Common myeloid progenitor, CD34-positive (primary cell): ENCODE results near the gene APOL1.

Experiments used
- CTCF ChIA-PET: fragments of 350-600 bp; sonication (Branson Sonifier 250); formaldehyde crosslinking; loops from one replicate; lab custom pipeline; 2021; ENCODE audit warnings: antibody characterized with exemption; lab: Charles Lee
- POLR2A ChIA-PET: fragments of 350-600 bp; sonication (Branson Sonifier 250); formaldehyde crosslinking; loops from one replicate; lab custom pipeline; 2021; ENCODE audit warnings: antibody characterized with exemption; lab: Charles Lee
- DNase-seq, 3 donors: peaks; one replicate each; pipeline versions ENCODE4 v3.0.0 to v3.0.0-alpha.2; 2013
- H3K27ac ChIP-seq, 2 experiments: 1 replicate in 1 of 2; 2 replicates in 1 of 2; pipeline ENCODE4 v1.7.0; 2013; ENCODE audit warnings: inconsistent platforms in 2 of 2, low read length in 2 of 2, mild to moderate bottlenecking in 2 of 2, low read depth in 1 of 2, moderate library complexity in 1 of 2; ENCODE audit not compliant: severe bottlenecking in 2 of 2, insufficient read depth in 1 of 2, poor library complexity in 1 of 2
- H3K27me3 ChIP-seq, 5 experiments: replicated peaks in 2 of 5; 1 replicate in 3 of 5; 2 replicates in 2 of 5; pipeline versions ENCODE4 v1.6.1 to v1.7.0; 2013; ENCODE audit warnings: low read length in 4 of 5, mild to moderate bottlenecking in 2 of 5, moderate library complexity in 2 of 5, inconsistent platforms in 1 of 5; ENCODE audit not compliant: insufficient read depth in 5 of 5, control insufficient read depth in 4 of 5
- H3K36me3 ChIP-seq, 4 experiments: 1 replicate in 2 of 4; 2 replicates in 2 of 4; pipeline versions ENCODE4 v1.6.1 to v1.7.0; 2013; ENCODE audit warnings: low read length in 3 of 4, control low read depth in 1 of 4, mild to moderate bottlenecking in 1 of 4; ENCODE audit not compliant: control insufficient read depth in 4 of 4, insufficient read depth in 4 of 4
- H3K4me1 ChIP-seq, 4 experiments: 1 replicate in 3 of 4; 2 replicates in 1 of 4; pipeline versions ENCODE4 v1.6.1 to v1.7.1; 2013; ENCODE audit warnings: low read length in 3 of 4, mild to moderate bottlenecking in 3 of 4, control low read depth in 1 of 4, inconsistent platforms in 1 of 4, moderate library complexity in 1 of 4; ENCODE audit not compliant: control insufficient read depth in 4 of 4, insufficient read depth in 4 of 4; ENCODE audit errors: control extremely low read depth in 1 of 4
- H3K4me3 ChIP-seq, 7 experiments: 1 replicate in 4 of 7; 2 replicates in 3 of 7; pipeline versions ENCODE4 v1.5.1 to v1.7.0; 2013; ENCODE audit warnings: mild to moderate bottlenecking in 7 of 7, low read length in 6 of 7, moderate library complexity in 6 of 7, inconsistent platforms in 2 of 7, low read depth in 2 of 7, control low read depth in 1 of 7; ENCODE audit not compliant: insufficient read depth in 4 of 7, control insufficient read depth in 1 of 7; ENCODE audit errors: extremely low read depth in 1 of 7
- H3K9me3 ChIP-seq, 5 experiments: 1 replicate in 4 of 5; 2 replicates in 1 of 5; pipeline versions ENCODE4 v1.6.1 to v1.7.1; 2013; ENCODE audit warnings: low read length in 4 of 5, mild to moderate bottlenecking in 2 of 5, inconsistent platforms in 1 of 5, low read depth in 1 of 5, moderate library complexity in 1 of 5; ENCODE audit not compliant: control insufficient read depth in 4 of 5, insufficient read depth in 2 of 5; ENCODE audit errors: control extremely low read depth in 1 of 5
- WGBS: methylation state at CpG from one replicate; pipeline ENCODE4 v1.1.5; 2013; ENCODE audit not compliant: insufficient coverage; 5-methylcytosine and 5-hydroxymethylcytosine counted together

The APOL1 gene

GRCh38 chr22:36239401-36240171, 13.3 kb upstream of the APOL1 start, which contains the start of gene APOL2:
Gene APOL2, minus strand, starts transcription at chr22:36239527. Its CDS starts 6,365 bp downstream, at chr22:36233162.
- peaks cover 0 to 3% (median 0%) of the 10 kb centered on the region in 5 experiments for H3K9me3 ChIP-seq
- peaks cover 6 to 20% (median 11%) of the 10 kb centered on the region in 4 experiments for H3K36me3 ChIP-seq
- peak within 1 kb of the TSS; percentile 79 to 99 (median 89) for H3K4me3 ChIP-seq
- H3K27ac ChIP-seq: peak within 1 kb of the TSS; percentile 67 to 93
- H3K4me1 ChIP-seq: peaks cover 9 to 32% (median 22%) of the 10 kb centered on the region in 4 experiments
- H3K27me3 ChIP-seq: no peaks in the 10 kb centered on the region
- ChIA-PET CTCF (interaction anchor here (0.6 to 6.0 kb wide), 23 partner anchors 10 to 768 kb away, joined by 3 to 29 read pairs (median 6); partner anchors contain the start of gene APOL1), POLR2A (interaction anchor here (0.6 to 1.2 kb wide), 2 partner anchors 13 to 28 kb away, joined by 3 read pairs; partner anchors contain the start of gene APOL1)
- DNase-seq: peak; percentile 88 to 96 (median 96)
- 11% methylated on average over 10 of the region's 13 CpGs for WGBS

DNA sequence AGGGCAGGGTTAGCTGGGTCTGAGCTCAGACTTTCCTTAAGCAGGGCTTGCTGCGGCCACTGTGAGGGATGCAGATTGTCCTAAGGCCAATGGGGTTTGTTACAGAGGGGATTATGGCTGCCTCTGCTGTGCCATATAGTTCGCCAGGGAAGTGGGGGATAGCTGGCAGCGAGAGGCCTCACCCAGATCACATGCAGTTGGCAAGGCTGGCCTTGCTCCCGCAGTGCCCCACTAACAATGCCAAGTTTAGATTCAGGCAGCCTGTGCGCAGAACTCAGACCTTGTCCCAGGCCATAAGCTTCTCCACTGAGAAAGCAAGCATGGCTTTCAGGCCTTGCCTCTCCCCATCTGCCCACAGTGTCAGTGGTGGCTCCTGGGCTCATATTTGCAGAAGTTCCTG, 8.9 kb upstream of the APOL1 start:
- peaks cover 0 to 2% (median 2%) of the 10 kb centered on the region in 5 experiments for H3K9me3 ChIP-seq
- no peaks in the 10 kb centered on the region for H3K36me3 ChIP-seq
- ChIA-PET CTCF (interaction anchor here (1.5 to 1.9 kb wide), 2 partner anchors 9 to 23 kb away, joined by 4 to 12 read pairs; partner anchors contain the start of gene APOL1), POLR2A (no interaction called here)
- H3K27ac ChIP-seq: no peak overlapping the region
- WGBS: 96% methylated on average over 5 of the region's 5 CpGs
- no peaks in the 10 kb centered on the region for H3K27me3 ChIP-seq
- H3K4me1 ChIP-seq: peaks cover 0 to 5% (median 4%) of the 10 kb centered on the region in 4 experiments
- DNase-seq: no peak
- no peak overlapping the region for H3K4me3 ChIP-seq

GRCh38 chr22:36244522-36245391, 8.2 kb upstream of the APOL1 start:
- ChIA-PET CTCF (interaction anchor here (1.5 to 1.9 kb wide), 2 partner anchors 9 to 24 kb away, joined by 4 to 12 read pairs; partner anchors contain the start of gene APOL1), POLR2A (no interaction called here)
- no peaks in the 10 kb centered on the region for H3K36me3 ChIP-seq
- DNase-seq: no peak
- no peaks in the 10 kb centered on the region for H3K27me3 ChIP-seq
- H3K27ac ChIP-seq: no peak overlapping the region
- peaks cover 0 to 5% (median 2%) of the 10 kb centered on the region in 5 experiments for H3K9me3 ChIP-seq
- peaks cover 0 to 2% (median 2%) of the 10 kb centered on the region in 4 experiments for H3K4me1 ChIP-seq
- 97% methylated on average over 4 of the region's 5 CpGs for WGBS
- no peak overlapping the region for H3K4me3 ChIP-seq

DNA sequence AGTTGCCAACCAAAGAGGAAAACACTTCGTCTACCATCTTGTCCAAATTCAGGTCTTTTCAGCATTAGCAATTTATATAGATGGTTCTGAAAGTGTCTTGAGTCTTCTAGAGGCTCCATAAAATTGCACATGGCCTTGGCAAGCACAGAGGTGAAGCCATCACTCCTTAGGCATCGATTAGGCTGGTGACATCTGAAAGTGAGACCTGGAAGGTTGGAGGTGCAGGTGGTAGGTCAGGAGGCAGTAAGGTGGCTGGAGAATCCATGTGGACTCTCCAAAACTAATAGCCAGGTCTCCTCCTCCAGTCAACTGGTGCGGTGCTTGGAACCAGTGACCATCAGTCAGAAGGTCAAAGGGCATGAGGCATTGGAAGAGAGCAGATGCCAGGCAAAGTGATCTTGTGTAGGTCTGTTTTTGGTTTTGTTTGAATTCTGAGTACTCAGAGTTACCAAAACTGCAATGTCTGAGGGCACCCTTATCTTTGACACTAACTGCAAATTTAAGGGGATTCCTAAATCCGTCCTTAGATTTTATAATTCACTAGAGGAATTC, 7.1 kb upstream of the APOL1 start:
- no peaks in the 10 kb centered on the region for H3K36me3 ChIP-seq
- ChIA-PET CTCF (no interaction called here), POLR2A (no interaction called here)
- DNase-seq: no peak
- H3K4me1 ChIP-seq: no peaks in the 10 kb centered on the region
- no peaks in the 10 kb centered on the region for H3K27me3 ChIP-seq
- H3K4me3 ChIP-seq: no peak overlapping the region
- peaks cover 0 to 5% (median 2%) of the 10 kb centered on the region in 5 experiments for H3K9me3 ChIP-seq
- H3K27ac ChIP-seq: no peak overlapping the region
- 91% methylated on average over 4 of the region's 4 CpGs for WGBS

- Histone ChIP-seq H3K4me3 (no peak overlapping the region), H3K36me3 (no peaks in the 10 kb centered on the region), H3K4me1 (no peaks in the 10 kb centered on the region), H3K27me3 (no peaks in the 10 kb centered on the region), H3K27ac (no peak overlapping the region), H3K9me3 (peaks cover 0 to 5% (median 2%) of the 10 kb centered on the region in 5 experiments)
- no peak for DNase-seq
- WGBS: 88% methylated on average over 3 of the region's 3 CpGs
- ChIA-PET CTCF (interaction anchor here (1.0 kb wide), 1 partner anchor 38 kb away, joined by 3 read pairs; no protein-coding TSS in a partner anchor), POLR2A (no interaction called here)
Observed at GRCh38 chr22:36246718-36247117, 6.2 kb upstream of the APOL1 start.

- Histone ChIP-seq H3K9me3 (peaks cover 0 to 5% (median 2%) of the 10 kb centered on the region in 5 experiments), H3K27me3 (no peaks in the 10 kb centered on the region), H3K27ac (no peak overlapping the region), H3K4me1 (peaks cover 0 to 6% (median 5%) of the 10 kb centered on the region in 4 experiments), H3K36me3 (no peaks in the 10 kb centered on the region), H3K4me3 (no peak overlapping the region)
- ChIA-PET CTCF (interaction anchor here (1.4 to 3.7 kb wide), 2 partner anchors 9 to 13 kb away, joined by 4 to 18 read pairs; partner anchors contain the start of gene APOL2), POLR2A (no interaction called here)
- DNase-seq: no peak
- no CpG with 5 or more reads among the region's 5 CpGs for WGBS
Observed at GRCh38 chr22:36247955-36248354, 5.0 kb upstream of the APOL1 start.
